Right ventricle myocardium inferior (tissue), 1 donor: Measurements from ENCODE around the gene ALPK3. TPM values are rescaled to one million over a fixed set of nuclear protein-coding genes. Genes with fewer than 3 reads are reported as not detected.

ENCODE experiments used
- ATAC-seq: fragments of 200-7000 bp; cut with Tn5 transposase; one replicate; pipeline ENCODE4 v1.9.1; 2020; ENCODE audit warnings: mild to moderate bottlenecking, moderate library complexity
- DNase-seq: peaks from one replicate; pipeline ENCODE4 v3.0.0; 2021; ENCODE audit errors: missing footprints
- intact Hi-C: fragments of 100-400 bp; cut with DNase I; formaldehyde crosslinking; loops from one replicate; pipeline ENCODE4 v1.11.0; 2022
- total RNA-seq: library from RNA; stranded (reverse); fragmentation: NEBNext Ultra II Directional; extraction: Animal tissue kit (Norgen Biotek cat#: 25700); gene quantifications from one replicate; pipeline ENCODE4 v1.2.1, GENCODE V29; 2021
- donor health status: DM: no; HTN: yes; CAD: no; lungs with severe emphysema.

Gene ALPK3
- total RNA-seq, 1 donor from 2014 or later = 132 TPM

DNA sequence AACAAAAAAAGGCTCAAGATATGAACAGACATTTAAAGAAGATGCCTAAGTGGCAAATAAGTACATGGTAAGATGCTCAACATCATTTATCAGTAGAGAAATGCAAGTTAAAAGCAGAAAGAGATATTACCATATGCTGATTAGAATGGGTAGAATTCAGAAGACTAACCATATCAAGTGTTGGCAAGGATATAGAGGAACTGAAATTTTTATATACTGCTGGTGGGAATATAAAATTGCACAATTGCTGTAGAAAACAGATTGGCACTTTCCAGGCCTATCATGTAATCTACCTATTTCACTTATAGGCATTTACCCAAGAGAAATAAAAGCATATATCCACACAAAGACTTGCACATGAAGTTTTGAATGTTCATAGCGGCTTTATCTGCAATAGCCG is 84.4 kb downstream of the ALPK3 start:
- DNase-seq (no peak), ATAC-seq (no peak)
- intact Hi-C loops = no loop called here

DNA sequence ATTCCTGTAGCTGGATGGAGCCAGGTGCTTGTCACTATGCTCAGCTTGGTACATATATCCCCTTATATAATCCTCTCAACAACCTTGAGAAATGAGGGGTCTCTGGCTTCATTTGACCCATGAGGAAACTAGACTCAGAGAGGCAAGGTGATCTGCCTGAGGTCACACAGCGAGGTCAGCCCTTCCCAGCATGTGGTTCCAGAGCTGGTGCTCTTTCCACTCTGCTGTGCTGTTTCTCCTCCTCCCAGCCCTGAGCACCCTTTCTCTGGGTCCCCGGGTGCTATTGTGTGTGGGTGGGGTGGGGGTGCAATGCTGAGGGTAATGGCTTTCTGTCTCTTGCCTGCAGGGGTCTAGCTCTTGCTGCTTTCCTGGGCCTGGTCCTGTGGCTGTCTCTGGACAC is 86.6 kb downstream of the ALPK3 start:
- intact Hi-C loops = no loop called here
- ATAC-seq (no peak), DNase-seq (no peak)

DNA sequence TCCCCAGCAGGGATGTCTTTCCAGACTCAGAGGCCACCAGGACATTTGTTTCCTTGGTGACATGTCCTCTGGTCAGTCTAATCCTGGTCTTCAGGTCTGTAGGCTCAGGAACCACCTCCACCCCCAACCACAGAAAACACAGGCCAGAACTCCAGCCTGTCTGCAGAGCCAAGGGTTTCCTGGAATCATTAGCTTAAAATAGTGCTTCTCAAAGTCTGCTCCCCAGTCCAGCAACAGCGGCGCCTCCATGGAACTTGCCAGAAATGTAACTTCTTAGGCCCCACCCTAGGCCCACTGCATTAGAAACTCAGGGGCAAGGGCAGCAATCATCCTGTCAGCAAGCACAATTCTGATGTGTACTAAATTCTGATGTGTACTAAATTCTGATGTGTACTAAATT is 87.3 kb downstream of the ALPK3 start:
- intact Hi-C loops = no loop called here
- ATAC-seq = peak; percentile 75
- DNase-seq = no peak

DNA sequence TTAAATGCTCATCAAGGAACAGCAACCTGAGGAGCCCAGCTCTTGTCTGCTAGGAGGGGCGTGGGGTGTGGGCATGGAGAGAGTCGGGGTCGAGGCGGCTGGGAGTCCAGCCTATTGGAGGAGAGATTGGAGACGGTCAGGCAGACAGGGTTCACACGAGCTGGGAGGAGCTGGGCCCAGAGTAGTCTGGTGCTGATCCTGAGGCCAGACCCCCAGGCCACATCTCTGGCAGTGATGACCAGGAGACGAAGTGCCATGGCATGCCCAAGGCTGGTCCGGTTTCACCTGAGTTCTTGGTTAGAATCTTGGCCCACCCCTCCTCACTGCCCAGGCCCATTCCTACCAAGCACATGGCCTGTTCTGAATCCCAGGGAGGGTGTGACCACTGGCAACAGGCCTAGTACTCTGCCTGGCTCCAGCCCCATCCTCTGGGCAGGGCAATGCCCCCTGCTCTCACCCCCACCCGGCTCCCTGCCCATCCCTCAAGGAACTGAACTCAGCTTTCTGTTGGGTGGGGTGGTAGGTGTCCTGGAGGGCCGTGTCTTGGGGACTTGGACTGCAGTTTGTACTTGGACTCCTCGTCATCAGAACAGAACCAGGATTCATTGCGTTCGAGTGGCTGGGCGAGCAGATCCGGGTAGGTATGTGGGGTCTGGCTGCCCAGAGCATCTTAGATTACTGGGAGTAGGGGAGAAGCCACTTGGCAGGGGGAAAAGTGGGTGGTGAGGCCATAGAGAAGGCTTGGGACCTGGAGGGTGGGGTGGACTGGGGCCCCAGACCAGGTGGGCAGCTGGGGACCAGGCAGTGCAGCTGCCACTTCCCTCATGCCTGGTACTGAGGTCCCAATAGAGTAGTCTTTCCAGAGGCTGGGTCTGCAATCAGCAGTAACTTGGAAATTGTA is 88.1 kb downstream of the ALPK3 start:
- peak; percentile 27 for ATAC-seq
- intact Hi-C loops = no loop called here
- DNase-seq = no peak

DNA sequence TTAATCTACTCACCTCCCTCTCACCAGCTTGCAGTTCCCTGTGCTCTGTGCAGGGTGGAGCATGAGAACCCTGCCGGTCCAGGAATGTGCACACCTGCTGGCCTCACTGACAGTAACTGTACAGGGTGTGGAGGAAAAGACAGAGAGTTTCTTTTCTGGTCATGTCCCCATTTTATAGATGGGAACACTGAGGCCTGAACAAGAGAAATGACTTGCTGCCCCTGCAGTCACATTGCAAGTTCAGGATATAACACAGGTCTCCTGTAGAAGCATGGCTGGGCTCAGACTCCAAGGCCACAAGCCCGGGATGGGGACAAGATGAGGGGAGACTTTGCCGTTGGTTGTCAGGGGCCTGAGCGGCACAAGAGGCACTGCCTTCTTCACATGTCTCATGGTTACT is 90.6 kb downstream of the ALPK3 start:
- no peak for ATAC-seq
- intact Hi-C loops = no loop called here
- DNase-seq = no peak

DNA sequence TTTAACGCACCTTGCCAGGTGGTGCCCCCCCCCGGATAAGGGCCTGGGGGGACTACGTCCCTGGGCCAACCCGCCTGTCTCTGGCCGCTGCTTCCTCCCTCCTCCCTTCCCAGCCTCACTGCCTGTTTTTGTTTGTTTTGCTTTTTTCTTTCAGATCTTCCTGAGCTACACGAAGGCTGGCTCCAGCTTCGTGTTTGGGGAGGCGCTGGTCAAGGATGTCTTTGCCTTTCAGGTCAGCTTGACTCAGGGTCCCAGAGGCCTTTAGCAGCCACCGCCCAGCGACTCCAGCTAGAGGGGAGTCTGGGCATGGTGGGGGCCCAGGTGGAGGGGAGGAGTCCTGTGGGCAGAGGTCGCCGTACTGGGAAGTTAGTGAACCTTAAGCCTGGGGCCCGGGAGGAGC is 91.4 kb downstream of the ALPK3 start:
- intact Hi-C loops = no loop called here

DNA sequence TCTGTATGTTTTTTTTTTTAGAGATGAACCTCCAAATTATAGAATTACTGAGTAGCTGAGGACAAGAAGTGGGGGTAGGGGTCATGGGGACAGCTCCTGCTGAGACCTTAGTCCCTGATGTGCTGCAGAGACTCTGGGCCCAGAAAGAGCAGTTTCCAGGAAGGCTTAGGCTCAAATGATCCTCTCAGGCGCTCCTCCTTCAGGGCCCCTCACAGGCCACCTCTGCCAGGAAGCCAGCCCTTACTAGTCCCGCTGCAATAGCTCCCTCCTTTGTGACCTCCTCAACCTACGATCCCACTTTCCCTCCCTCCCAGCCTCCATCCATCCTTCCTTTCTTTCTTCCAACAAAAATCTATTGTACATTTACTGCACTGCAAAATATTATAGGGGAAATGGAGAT is 91.9 kb downstream of the ALPK3 start:
- ATAC-seq = no peak
- DNase-seq = no peak
- intact Hi-C loops = no loop called here

More for the DNA sequence above, 91.4 kb downstream of the ALPK3 start:
- DNase-seq (no peak), ATAC-seq (no peak)

DNA sequence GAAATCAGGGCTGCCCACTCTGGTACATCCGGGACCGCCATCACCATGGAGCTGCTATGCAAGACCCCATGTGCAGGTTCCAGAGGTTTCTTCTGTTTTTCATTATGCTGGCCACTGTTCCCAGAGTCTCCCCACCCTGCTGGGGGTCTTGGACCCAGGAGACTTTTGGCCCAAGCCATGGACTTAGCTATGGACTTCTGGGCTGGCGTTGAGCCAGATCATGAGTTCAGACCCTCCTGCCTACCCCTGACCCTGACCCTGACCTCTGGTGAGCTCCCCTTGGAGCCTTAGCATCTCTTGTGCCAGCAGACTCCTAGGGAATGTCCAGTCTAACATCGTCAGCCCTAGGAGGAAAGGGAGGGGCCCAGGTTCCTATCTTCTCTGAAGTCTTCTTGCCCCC is 92.6 kb downstream of the ALPK3 start:
- DNase-seq (no peak), ATAC-seq (no peak)
- intact Hi-C loops = no loop called here

DNA sequence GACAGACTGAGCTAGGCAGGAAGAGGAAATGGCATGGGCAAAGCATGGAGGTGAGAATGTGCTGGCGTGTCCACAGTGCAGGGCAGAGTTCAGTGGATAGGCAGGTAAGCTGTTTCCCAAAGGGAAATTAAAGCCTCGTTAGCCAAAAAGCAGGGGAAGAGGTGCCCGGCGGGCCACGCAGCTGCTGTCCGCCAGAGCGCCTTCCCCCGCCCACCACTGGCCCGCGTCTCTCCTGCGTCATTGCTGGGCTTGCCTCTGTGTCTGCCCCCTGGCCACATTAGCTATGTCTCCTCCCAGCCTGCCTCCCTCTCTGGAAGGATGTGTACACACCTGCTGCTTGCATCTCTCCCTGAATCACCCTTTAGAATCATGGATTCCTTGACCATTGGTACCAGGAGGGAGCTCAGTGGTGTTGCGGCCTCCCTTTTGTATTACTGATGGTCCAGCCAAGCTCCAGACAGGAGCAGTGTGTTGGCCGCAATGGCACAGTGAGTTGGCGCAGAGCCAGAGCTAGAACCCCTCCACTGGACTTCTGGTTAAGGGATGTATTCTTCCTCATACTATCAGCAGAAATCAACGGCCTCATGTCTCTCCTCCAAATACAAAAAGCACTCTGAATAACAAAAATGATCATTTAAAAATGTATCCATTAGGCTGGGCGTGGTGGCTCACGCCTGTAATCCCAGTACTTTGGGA is 93.9 kb downstream of the ALPK3 start:
- ATAC-seq (no peak), DNase-seq (no peak)
- intact Hi-C loops = no loop called here

DNA sequence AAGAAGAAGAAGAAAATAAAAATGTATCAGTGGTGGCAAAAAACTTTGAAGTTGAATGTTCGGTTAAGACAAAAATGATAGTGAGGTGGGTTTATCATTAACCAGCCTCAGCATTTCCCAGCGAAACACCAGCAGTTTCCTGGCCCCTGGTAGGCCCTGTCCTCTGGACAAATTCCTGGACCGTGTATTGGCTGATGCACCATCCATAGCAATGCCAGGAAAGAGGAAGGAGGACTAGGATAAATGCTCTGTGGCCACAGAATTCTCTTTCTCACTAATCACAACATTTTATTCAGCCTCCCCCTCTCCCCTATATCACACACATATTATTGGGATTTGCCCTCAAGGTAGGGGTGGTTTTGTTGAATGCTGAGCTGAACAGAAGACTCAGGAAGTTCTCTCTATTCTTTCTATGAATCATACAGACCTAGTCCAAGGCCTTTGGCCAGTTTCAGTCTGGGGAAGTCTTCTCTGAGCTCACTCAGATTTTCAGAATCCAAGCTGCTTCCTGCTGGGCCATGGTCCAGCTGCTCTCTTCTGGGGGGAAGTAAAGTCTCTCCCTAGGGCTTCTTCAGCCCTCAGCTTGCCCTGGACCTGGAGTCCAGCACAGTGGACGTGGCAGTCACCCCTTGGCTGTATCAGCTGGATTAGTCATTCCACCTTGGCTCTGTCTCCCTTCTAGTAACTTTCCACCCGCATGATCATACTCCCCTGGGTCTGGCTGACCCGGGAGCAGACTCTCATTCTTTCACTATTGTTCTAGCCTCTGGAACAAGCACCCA is 94.9 kb downstream of the ALPK3 start:
- peak; percentile 89 for ATAC-seq
- peak; percentile 92 for DNase-seq
- intact Hi-C loops = no loop called here

DNA sequence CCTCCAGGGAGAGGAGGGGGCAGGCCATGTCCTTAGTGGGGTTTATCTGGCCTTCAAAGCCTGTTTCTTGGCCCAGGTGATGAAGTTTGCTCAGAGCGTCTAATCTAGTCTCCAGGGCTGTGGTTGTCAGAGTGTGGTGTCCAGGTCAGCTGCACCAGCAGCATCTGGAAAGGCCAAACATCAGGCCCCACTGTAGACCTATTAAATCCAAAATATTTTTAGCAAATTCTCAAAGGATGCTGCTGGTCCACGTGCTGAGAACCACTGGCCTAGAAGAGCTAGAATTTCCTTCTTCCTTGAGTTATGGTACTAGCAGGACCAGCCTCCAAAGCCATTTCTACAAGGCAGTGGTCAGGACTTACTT is 96.2 kb downstream of the ALPK3 start:
- DNase-seq = no peak
- intact Hi-C loops = no loop called here
- ATAC-seq = peak; percentile 4

DNA sequence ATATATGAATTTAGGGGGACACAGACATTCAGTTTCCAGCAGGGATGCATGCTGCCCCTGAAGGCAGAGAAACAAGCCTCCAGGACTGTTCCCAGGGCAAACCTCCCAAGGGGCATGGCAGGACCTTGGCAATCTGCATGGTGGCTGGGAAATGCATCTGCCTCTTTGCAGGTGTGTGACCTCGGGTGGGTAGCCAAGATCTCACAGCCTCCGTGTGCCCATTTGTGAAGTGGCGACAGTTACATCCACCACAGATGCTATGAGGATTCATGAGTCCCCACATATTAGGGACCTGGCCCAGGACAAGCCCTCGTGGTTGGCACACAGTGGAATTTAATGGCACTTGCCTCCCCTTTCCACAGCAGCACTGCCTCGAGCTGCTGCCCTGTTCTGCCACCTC is 97.2 kb downstream of the ALPK3 start:
- ATAC-seq (no peak), DNase-seq (no peak)
- intact Hi-C loops = no loop called here

DNA sequence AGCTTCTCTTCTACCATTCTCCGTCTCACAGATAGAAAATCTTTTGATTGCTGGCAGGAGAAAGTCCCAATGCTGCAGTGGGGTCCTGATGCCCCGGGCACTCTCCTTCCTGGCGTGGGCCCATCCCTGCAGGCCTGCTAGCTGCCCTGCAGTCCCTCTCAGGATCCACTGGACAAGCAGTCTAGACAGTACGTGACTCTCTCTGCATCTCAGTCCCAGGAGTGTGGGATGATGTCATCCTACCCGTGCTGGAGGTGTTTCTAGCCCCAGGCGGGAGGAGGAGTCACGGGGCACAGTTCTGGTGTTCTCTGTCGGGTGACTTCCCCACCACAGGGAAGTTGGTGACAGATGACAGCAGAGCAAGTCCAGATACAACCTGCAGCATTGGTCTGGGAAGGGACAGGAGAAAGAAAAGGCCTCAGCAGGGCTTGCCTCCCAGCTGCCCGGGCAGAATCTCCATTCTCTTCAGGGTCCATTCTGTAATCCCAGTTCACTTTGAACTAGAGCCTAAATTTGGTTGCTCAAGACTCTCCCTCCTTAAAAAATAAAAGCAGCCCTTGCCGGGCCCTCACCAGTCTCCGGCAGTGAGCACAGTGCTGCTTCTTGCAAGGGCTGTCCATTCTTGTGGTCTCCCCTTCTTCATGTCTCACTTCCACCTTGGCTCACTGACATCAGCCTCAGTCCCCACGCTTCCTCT is 97.9 kb downstream of the ALPK3 start:
- intact Hi-C loops = no loop called here
- ATAC-seq = peak; percentile 86
- peak; percentile 86 for DNase-seq

DNA sequence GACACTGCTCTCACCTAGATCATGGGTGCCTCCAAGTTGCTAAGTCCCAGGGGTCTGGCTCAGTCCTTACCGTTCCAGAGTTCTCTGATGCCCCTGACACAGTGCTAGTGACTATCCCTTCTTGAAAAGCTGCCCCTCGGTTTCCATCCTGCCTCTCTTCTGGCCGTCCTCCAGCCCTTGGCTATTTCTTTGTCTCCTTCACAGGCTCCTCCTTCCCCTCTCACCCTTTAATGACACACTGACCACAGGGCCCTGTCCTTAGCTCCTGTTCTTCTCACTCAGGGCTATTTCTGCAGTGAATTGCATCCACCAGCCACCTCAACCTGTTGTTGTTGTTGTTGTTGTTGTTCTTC is 98.4 kb downstream of the ALPK3 start:
- intact Hi-C loops = no loop called here
- DNase-seq = no peak
- ATAC-seq = no peak

DNA sequence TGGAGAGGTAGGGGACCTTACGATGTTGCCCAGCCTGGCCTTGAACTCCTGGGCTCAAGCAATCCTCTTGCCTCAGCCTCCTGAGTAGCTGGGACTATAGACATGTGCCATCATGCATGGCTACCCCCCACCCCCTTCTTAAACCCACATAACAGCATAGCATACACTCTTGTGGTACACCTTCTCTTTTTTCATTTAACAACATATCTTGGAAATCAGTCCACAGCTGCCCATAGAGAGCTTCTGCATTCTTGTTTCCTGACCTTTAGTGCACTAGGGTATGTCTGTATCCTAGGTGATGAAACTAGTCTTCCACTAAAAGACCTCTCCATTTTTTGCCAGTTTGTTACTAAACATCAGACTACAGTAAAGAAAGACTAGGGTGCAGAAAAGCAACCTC is 100.3 kb downstream of the ALPK3 start:
- intact Hi-C loops = no loop called here
- DNase-seq (no peak), ATAC-seq (no peak)

DNA sequence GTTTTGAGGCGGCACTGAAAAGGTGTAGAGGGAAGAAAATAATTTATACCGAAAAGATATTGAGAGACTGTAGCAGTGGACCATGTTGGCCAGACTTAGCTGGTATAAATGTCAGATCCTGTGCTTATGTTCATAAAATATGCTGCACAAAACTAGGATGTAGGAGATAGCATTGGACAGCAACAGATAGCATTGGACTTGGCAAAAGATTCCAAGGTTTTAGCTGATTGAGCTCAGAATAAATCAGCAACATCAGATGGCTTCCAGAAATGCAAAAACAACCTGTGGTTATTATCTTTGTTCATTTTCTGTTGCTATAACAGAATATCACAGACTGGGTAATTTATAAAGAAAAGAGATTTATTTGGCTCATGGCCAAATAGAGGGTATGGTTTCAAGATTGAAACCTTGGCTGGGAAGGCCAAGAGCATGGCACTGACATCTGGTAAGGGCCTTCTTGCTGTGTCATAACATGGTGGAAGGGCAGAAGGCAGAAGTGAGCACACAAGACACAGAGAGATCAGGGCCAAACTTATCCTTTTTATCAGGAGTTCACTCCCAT is 102.0 kb downstream of the ALPK3 start:
- DNase-seq (no peak), ATAC-seq (no peak)
- intact Hi-C loops = no loop called here

DNA sequence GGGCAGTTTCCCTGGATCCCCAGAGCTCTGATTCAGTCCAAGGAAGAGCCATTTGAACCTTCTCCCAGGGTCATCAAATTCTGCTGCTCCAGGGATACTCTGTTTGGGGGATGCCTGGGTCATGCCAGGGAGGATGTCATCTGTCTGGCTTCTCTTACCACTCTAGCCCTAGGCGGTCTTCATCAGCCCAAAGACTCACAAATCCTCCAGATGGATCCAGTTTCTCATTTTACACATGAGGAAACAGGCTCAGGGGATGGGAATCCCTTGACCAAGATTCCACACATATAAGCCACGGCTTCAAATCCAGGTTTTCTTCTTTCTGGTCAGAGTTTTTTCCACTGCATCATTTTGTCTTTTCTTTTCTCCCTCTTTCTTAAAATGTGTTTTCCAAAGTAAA is 104.0 kb downstream of the ALPK3 start:
- DNase-seq = no peak
- ATAC-seq = no peak
- intact Hi-C loops = no loop called here

DNA sequence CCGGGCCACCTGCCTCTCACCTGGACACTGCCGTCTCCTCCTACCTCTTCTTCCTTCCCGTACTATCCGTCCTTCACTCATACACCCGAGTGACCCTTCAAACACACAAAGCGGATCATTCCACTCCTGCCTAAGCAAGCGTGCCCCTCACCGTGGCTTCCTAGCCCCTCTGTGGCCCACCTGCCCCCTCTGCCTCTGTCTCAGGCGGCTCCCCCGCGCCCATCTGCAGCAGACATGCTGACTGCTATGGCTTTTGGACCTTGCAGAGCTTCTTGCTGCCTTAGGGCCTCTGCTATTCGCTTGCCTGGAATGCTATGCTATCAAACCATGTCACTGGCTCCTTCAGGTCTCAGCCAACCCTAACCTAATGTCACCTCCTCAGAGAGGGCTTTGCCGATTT is 105.4 kb downstream of the ALPK3 start:
- intact Hi-C loops = no loop called here
- ATAC-seq (no peak), DNase-seq (no peak)
